GM04503 (cell line): ENCODE data around the gene GPA33.
"Not testable (repeated sequence)": the region's sequence is repeated elsewhere in the genome, so short reads cannot be mapped to it uniquely, and the experiment has no call there.

Experiments used
- DNase-seq: peaks from one replicate; pipeline ENCODE4 v3.0.0-alpha.2; 2012; ENCODE audit warnings: low read depth

The GPA33 gene

GRCh38 chr1:167056529-167057231 lies 33.5 kb downstream of the GPA33 start:
- DNase-seq, result no peak

GRCh38 chr1:167054946-167055630 lies 35.1 kb downstream of the GPA33 start:
- no peak for DNase-seq

GRCh38 chr1:167054531-167054930 lies 35.6 kb downstream of the GPA33 start:
- no peak for DNase-seq

- no peak for DNase-seq
Observed at GRCh38 chr1:167052389-167052788, 37.8 kb downstream of the GPA33 start.

- DNase-seq, result no peak
Observed at GRCh38 chr1:167051907-167052306, 38.3 kb downstream of the GPA33 start.

GRCh38 chr1:167043752-167044488 lies 46.3 kb downstream of the GPA33 start:
- no peak for DNase-seq

- DNase-seq, result no peak
Observed at GRCh38 chr1:167033646-167034045, 56.5 kb downstream of the GPA33 start.

GRCh38 chr1:167029553-167029952 lies 60.6 kb downstream of the GPA33 start:
- DNase-seq, result not testable (repeated sequence)

- no peak for DNase-seq
Observed at GRCh38 chr1:167022384-167022783, 67.8 kb downstream of the GPA33 start.

GRCh38 chr1:167016100-167016750 lies 74.0 kb downstream of the GPA33 start:
- DNase-seq, result no peak

GRCh38 chr1:167013108-167013929 lies 76.9 kb downstream of the GPA33 start:
- DNase-seq, result no peak

- no peak for DNase-seq
Observed at GRCh38 chr1:167012570-167012969, 77.6 kb downstream of the GPA33 start.

- DNase-seq, result no peak
Observed at GRCh38 chr1:167011560-167012191, 78.5 kb downstream of the GPA33 start.

GRCh38 chr1:167003711-167004110 lies 86.5 kb downstream of the GPA33 start:
- no peak for DNase-seq
